Heart right ventricle (tissue), 16 donors: ENCODE data around the gene DNAH14. TPM values are rescaled to one million over a fixed set of nuclear protein-coding genes. Genes with fewer than 3 reads are reported as not detected.
"Not testable (repeated sequence)": the region's sequence is repeated elsewhere in the genome, so short reads cannot be mapped to it uniquely, and the experiment has no call there.

Source experiments
- ATAC-seq, 8 donors: fragments of 200-7000 bp; cut with Tn5 transposase; one replicate each; pipeline ENCODE4 v1.9.1; 2020; ENCODE audit warnings: mild to moderate bottlenecking in 8 of 8, moderate library complexity in 8 of 8, moderate number of reproducible peaks in 1 of 8
- DNase-seq, 2 donors: peaks; one replicate each; pipeline ENCODE4 v3.0.0-alpha.2; 2020
- H3K27ac ChIP-seq, 10 donors: fragments of 200-600 bp; sonication (generic) in 2 of 10; one replicate each; pipeline versions ENCODE4 v1.5.0 to v1.8.0; 2020 to 2022; ENCODE audit warnings: mild to moderate bottlenecking in 3 of 10
- H3K27me3 ChIP-seq, 7 donors: fragments of 200-600 bp; one replicate each; pipeline ENCODE4 v1.8.0; 2021 to 2022; ENCODE audit warnings: mild to moderate bottlenecking in 2 of 7
- H3K36me3 ChIP-seq, 9 donors: fragments of 200-600 bp; sonication (generic) in 1 of 9; one replicate each; pipeline versions ENCODE4 v1.5.0 to v1.8.0; 2020 to 2022; ENCODE audit warnings: mild to moderate bottlenecking in 2 of 9
- H3K4me1 ChIP-seq, 9 donors: fragments of 200-600 bp; sonication (generic) in 1 of 9; one replicate each; pipeline versions ENCODE4 v1.5.0 to v1.8.0; 2020 to 2022; ENCODE audit warnings: mild to moderate bottlenecking in 4 of 9
- H3K4me3 ChIP-seq, 10 donors: fragments of 200-600 bp; sonication (generic) in 2 of 10; one replicate each; pipeline versions ENCODE4 v1.5.0 to v1.8.0; 2020 to 2022; ENCODE audit warnings: mild to moderate bottlenecking in 7 of 10, moderate library complexity in 2 of 10
- H3K9me3 ChIP-seq, 11 donors: fragments of 200-600 bp in 10 of 11; sonication (generic) in 2 of 11; one replicate each; pipeline versions ENCODE4 v1.5.0 to v1.8.0; 2013 to 2022; ENCODE audit warnings: mild to moderate bottlenecking in 2 of 11, control low read depth in 1 of 11, moderate library complexity in 1 of 11
- WGBS, 2 donors: extraction: QIAGEN DNeasy Blood & Tissue Kit; methylation state at CpG; one replicate each; pipeline ENCODE4 v1.1.7; 2013; ENCODE audit warnings: inconsistent platforms in 1 of 2; 5-methylcytosine and 5-hydroxymethylcytosine counted together
- intact Hi-C, 10 donors: fragments of 100-400 bp; cut with DNase I; formaldehyde crosslinking; loops; one replicate each; pipeline versions ENCODE4 v1.11.1 to v1.14.2; 2022
- polyA plus RNA-seq, 2 donors: library from polyadenylated mRNA; stranded (reverse); fragments of 200-250 nt; gene quantifications; one replicate each; pipeline ENCODE4 v1.2.3, GENCODE V29; 2013
- total RNA-seq, 10 donors: library from RNA; stranded (reverse); fragmentation: NEBNext Ultra II Directional in 3 of 10; extraction: Animal tissue kit (Norgen Biotek cat#: 25700) in 3 of 10; gene quantifications; one replicate each; pipeline versions ENCODE4 v1.2.1 to v1.2.4, GENCODE V29; 2021 to 2023
- TF ChIP-seq, protein P1 (sequence below), 9 donors: fragments of 200-600 bp; sonication (generic) in 2 of 9; IDR thresholded peaks; one replicate each; pipeline versions ENCODE4 v1.5.0 to v1.8.0; 2021 to 2022; ENCODE audit warnings: antibody characterized with exemption in 9 of 9, mild to moderate bottlenecking in 5 of 9, moderate library complexity in 1 of 9
- donor health status: Arrhythmogenic right ventricular cardiomyopathy.
- donor health status: ischemic (EF 13 %, LVEDD 7.1; RV severe dilation, severe dysfunction).
- donor health status: healthy with polysubstance abuse.
- donor health status: DM: no; HTN: yes; CAD: no.
- donor health status: DM: no; HTN: no; CAD: no.
- donor health status: ischemic (EF 25% LVEDD 6.9; RV normal size, moderate dysfunction).
- donor health status: ischemic (EF 25% LVEDD 5.7; RV mildly dilated, moderate dysfunction).
- donor health status: healthy.
- donor health status: DM: yes; HTN: yes; CAD: no.
- donor health status: Ischemic cardiomyopathy.
- donor health status: ischemic (EF 35%, LVEDD 5.7; RV mildly dilated, moderate dysfunction).
- donor health status: nonischemic (EF 11% LVEDD 7.7; RV severe dilation, severe dysfunction).
- donor health status: DM: yes; HTN: yes; CAD: no.
- donor health status: PGD.
- donor health status: ischemic (EF 29% LVEDD 5.4; RV normal size, mild dysfunction).
- donor health status: nonischemic (EF 23%, LVEDD 6.1; RV moderate dilation, normal function).

Gene DNAH14
- total and polyA plus RNA-seq, 12 donors, result 0.12 to 8.0 (median 2.0) TPM

DNA sequence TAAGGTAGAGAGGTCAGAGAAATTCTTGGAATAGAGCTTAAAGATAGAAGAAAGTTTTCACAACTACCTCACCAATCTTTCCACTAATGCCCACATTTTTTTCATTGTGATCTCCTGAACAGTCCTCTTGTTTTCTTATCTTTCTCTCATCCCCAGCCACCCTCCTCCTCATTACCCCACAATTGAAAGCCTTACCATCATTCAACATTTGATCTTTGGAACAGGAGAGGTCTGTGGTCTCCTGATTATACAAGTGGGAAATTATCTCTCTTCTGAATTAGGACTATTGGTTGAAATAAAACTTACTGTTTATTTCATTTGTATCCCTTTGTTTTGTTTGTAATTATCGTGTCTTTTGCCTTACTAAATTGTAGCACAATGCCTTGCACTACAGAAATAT is 29.6 kb downstream of the DNAH14 start:
- no peak for ATAC-seq
- no peaks in the 10 kb centered on the region for H3K9me3 ChIP-seq
- no peak overlapping the region for H3K27ac ChIP-seq
- 76 to 91% methylated on average over 1 of the region's 1 CpG for WGBS, 2 donors
- no peaks in the 10 kb centered on the region for H3K36me3 ChIP-seq
- TF ChIP-seq, protein P1, sequence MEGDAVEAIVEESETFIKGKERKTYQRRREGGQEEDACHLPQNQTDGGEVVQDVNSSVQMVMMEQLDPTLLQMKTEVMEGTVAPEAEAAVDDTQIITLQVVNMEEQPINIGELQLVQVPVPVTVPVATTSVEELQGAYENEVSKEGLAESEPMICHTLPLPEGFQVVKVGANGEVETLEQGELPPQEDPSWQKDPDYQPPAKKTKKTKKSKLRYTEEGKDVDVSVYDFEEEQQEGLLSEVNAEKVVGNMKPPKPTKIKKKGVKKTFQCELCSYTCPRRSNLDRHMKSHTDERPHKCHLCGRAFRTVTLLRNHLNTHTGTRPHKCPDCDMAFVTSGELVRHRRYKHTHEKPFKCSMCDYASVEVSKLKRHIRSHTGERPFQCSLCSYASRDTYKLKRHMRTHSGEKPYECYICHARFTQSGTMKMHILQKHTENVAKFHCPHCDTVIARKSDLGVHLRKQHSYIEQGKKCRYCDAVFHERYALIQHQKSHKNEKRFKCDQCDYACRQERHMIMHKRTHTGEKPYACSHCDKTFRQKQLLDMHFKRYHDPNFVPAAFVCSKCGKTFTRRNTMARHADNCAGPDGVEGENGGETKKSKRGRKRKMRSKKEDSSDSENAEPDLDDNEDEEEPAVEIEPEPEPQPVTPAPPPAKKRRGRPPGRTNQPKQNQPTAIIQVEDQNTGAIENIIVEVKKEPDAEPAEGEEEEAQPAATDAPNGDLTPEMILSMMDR (IDR thresholded peaks at IDR 0.05), result no peak
- H3K4me3 ChIP-seq, result no peak overlapping the region
- intact Hi-C loops, result no loop called here
- H3K27me3 ChIP-seq, result no peaks in the 10 kb centered on the region
- no peak for DNase-seq
- H3K4me1 ChIP-seq, result no peaks in the 10 kb centered on the region

DNA sequence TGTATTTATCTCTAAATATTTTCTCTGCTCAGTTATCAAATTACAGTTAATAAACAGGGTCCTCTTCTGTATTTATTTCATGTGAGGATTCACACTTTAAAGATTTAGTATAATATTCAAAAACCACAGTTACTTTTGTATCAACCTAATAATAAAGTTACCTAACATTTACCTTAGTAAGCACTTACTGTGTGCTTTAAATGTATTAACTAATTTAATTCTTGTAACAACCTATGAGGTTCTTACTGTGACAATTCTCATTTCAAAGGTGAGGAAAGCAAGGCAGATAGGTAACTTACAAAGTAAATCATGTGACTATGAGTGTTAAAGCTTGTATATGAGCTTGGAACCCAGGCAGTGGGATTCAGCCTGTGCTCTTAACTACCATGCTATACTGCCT is 30.2 kb downstream of the DNAH14 start:
- DNase-seq (no peak), ATAC-seq (no peak)
- Histone ChIP-seq H3K4me3 (no peak overlapping the region), H3K27me3 (no peaks in the 10 kb centered on the region), H3K27ac (no peak overlapping the region), H3K4me1 (no peaks in the 10 kb centered on the region), H3K9me3 (no peaks in the 10 kb centered on the region), H3K36me3 (no peaks in the 10 kb centered on the region)
- TF ChIP-seq, protein P1 (IDR thresholded peaks at IDR 0.05), result no peak
- intact Hi-C loops, result no loop called here

DNA sequence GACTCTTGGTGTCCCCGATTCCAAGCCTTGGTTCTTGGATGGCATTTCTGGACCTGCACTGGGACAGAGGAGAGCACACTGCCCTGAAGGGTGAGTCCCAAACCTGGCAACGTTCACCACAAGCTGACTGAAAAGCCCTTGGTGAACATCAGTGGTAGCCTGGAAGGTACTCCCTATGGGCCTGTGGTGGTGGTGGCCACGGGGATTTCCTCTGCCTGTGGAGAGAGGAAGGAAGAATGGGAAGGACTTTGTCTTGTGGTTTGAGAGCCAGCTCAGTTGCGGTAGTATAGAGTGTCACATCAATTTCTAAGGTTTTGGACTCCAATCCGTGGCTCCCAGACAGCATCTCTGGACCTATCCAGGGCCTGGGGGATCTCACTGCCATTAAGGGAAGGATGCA is 50.7 kb downstream of the DNAH14 start:
- Histone ChIP-seq H3K27ac (no peak overlapping the region), H3K4me1 (no peaks in the 10 kb centered on the region), H3K36me3 (no peaks in the 10 kb centered on the region), H3K27me3 (no peaks in the 10 kb centered on the region), H3K9me3 (no peaks in the 10 kb centered on the region), H3K4me3 (no peak overlapping the region)
- TF ChIP-seq, protein P1 (IDR thresholded peaks at IDR 0.05), result no peak
- ATAC-seq, result no peak
- intact Hi-C loops, result no loop called here
- DNase-seq, result no peak
- WGBS, 2 donors, result 76 to 81% methylated on average over 5 of the region's 5 CpGs

DNA sequence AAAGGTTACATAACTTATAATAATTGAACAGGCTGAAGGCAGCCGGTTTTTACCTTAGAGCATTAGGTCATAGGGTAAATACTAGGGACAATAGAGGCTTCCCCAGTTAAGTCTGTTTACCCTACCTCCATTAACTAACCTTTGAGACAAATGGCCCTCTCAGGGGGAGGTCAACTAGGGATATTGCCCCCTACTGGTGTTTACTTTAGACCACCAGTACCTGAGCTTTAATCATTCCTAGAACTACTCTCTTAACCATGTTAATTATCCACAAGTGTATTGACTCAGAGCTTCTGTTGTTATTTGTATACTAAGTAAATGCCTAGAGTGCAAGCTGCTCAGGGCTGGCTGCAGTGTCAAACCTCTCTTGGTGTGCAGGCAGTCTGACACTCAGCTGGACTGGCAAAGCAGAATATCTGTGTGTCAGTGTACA is 52.5 kb downstream of the DNAH14 start:
- H3K36me3 ChIP-seq, H3K4me3 ChIP-seq, H3K4me1 ChIP-seq, ATAC-seq, H3K27me3 ChIP-seq, H3K27ac ChIP-seq, H3K9me3 ChIP-seq, intact Hi-C loops, DNase-seq: not testable (repeated sequence)
- 24 to 45% methylated on average over 1 of the region's 1 CpG for WGBS, 2 donors

DNA sequence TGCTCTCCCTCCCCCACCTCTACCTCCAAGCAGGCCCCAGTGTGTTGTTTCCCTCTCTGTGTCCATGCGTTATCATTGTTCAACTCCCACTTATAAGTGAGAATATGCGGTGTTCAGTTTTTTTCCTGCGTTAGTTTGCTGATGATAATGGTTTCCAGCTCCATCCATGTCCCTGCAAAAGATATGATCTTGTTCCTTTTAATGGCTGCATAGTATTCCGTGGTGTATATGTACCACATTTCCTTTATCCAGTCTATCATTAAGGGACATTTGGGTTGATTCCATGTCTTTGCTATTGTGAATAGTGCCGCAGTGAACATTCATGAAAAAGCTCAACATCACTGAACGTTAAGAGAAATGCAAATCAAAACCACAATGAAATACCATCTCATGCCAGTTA is 58.6 kb downstream of the DNAH14 start:
- TF ChIP-seq, protein P1 (IDR thresholded peaks at IDR 0.05), result no peak
- Histone ChIP-seq H3K4me3 (no peak overlapping the region), H3K27ac (no peak overlapping the region), H3K4me1 (no peaks in the 10 kb centered on the region), H3K36me3 (no peaks in the 10 kb centered on the region), H3K9me3 (peaks cover 0 to 16% (median 0%) of the 10 kb centered on the region in 11 donors), H3K27me3 (no peaks in the 10 kb centered on the region)
- DNase-seq (no peak), ATAC-seq (no peak)
- WGBS, 2 donors, result 86 to 88% methylated on average over 6 of the region's 6 CpGs
- intact Hi-C loops, result no loop called here
